SK-N-MC (cell line): ENCODE data around the gene PRDM16.

Experiments
- EZH2 ChIP-seq: fragments of 200-600 bp; sonication (generic); IDR thresholded peaks from one replicate; pipeline ENCODE4 v1.6.1; 2017; ENCODE audit warnings: antibody characterized with exemption
- POLR2AphosphoS5 ChIP-seq: IDR thresholded peaks from 2 replicates; pipeline ENCODE4 v1.6.1; 2012; ENCODE audit warnings: mild to moderate bottlenecking, low read depth, low read length, borderline replicate concordance

DNA sequence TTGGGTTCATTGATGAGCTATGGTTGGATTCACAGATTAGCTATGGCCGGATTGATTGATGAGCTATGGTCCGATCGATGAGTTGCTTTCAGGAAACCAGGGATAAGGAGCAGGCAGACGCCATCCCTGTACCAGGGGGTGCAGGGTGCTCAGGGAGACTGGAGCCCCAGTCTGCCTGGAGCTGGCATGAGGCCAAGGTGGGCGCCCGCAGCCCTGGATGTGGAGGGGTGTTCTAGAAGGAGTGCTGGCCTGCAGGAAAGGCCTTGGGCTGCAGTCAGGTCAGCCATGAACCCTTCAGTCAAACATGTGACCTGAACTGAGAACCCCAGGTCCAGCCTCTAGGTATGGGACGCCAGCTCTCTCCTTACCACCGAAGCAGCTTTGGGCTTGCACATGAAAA lies 212.7 kb downstream of the PRDM16 start:
- TF ChIP-seq EZH2 (no peak), POLR2AphosphoS5 (no peak)
